ENCODE data around the gene METTL2B. TPM values are rescaled to one million over a fixed set of nuclear protein-coding genes. Genes with fewer than 3 reads are reported as not detected.

Gene METTL2B
- total and polyA plus RNA-seq, 2 of the 8 experiments (the other 6 are each of a cell fraction or from before 2014, with no cell fraction given) = 14.6 to 43.5 TPM

DNA sequence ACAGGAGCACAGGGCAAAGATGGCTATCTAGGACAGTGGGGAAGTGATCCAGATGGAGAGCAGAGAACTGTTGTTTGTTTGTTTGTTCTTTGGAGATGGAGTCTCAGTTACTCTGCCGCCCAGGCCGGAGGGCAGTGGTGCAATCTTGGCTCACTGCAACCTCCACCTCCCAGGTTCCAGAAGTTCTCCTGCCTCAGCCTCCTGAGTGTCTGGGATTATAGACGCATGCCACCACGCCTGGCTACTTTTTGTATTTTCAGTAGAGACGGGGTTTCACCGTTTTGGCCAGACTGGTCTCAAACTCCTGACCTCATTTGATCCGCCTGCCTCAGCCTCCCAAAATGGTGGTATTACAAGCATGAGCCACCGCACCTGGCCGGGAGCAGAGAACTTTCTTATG is 20.9 kb downstream of the METTL2B start (continued):
- TF ChIP-seq, protein P1, sequence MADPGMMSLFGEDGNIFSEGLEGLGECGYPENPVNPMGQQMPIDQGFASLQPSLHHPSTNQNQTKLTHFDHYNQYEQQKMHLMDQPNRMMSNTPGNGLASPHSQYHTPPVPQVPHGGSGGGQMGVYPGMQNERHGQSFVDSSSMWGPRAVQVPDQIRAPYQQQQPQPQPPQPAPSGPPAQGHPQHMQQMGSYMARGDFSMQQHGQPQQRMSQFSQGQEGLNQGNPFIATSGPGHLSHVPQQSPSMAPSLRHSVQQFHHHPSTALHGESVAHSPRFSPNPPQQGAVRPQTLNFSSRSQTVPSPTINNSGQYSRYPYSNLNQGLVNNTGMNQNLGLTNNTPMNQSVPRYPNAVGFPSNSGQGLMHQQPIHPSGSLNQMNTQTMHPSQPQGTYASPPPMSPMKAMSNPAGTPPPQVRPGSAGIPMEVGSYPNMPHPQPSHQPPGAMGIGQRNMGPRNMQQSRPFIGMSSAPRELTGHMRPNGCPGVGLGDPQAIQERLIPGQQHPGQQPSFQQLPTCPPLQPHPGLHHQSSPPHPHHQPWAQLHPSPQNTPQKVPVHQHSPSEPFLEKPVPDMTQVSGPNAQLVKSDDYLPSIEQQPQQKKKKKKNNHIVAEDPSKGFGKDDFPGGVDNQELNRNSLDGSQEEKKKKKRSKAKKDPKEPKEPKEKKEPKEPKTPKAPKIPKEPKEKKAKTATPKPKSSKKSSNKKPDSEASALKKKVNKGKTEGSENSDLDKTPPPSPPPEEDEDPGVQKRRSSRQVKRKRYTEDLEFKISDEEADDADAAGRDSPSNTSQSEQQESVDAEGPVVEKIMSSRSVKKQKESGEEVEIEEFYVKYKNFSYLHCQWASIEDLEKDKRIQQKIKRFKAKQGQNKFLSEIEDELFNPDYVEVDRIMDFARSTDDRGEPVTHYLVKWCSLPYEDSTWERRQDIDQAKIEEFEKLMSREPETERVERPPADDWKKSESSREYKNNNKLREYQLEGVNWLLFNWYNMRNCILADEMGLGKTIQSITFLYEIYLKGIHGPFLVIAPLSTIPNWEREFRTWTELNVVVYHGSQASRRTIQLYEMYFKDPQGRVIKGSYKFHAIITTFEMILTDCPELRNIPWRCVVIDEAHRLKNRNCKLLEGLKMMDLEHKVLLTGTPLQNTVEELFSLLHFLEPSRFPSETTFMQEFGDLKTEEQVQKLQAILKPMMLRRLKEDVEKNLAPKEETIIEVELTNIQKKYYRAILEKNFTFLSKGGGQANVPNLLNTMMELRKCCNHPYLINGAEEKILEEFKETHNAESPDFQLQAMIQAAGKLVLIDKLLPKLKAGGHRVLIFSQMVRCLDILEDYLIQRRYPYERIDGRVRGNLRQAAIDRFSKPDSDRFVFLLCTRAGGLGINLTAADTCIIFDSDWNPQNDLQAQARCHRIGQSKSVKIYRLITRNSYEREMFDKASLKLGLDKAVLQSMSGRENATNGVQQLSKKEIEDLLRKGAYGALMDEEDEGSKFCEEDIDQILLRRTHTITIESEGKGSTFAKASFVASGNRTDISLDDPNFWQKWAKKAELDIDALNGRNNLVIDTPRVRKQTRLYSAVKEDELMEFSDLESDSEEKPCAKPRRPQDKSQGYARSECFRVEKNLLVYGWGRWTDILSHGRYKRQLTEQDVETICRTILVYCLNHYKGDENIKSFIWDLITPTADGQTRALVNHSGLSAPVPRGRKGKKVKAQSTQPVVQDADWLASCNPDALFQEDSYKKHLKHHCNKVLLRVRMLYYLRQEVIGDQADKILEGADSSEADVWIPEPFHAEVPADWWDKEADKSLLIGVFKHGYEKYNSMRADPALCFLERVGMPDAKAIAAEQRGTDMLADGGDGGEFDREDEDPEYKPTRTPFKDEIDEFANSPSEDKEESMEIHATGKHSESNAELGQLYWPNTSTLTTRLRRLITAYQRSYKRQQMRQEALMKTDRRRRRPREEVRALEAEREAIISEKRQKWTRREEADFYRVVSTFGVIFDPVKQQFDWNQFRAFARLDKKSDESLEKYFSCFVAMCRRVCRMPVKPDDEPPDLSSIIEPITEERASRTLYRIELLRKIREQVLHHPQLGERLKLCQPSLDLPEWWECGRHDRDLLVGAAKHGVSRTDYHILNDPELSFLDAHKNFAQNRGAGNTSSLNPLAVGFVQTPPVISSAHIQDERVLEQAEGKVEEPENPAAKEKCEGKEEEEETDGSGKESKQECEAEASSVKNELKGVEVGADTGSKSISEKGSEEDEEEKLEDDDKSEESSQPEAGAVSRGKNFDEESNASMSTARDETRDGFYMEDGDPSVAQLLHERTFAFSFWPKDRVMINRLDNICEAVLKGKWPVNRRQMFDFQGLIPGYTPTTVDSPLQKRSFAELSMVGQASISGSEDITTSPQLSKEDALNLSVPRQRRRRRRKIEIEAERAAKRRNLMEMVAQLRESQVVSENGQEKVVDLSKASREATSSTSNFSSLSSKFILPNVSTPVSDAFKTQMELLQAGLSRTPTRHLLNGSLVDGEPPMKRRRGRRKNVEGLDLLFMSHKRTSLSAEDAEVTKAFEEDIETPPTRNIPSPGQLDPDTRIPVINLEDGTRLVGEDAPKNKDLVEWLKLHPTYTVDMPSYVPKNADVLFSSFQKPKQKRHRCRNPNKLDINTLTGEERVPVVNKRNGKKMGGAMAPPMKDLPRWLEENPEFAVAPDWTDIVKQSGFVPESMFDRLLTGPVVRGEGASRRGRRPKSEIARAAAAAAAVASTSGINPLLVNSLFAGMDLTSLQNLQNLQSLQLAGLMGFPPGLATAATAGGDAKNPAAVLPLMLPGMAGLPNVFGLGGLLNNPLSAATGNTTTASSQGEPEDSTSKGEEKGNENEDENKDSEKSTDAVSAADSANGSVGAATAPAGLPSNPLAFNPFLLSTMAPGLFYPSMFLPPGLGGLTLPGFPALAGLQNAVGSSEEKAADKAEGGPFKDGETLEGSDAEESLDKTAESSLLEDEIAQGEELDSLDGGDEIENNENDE (IDR thresholded peaks at IDR 0.05; ENCODE audit: insufficient replicate concordance, low read length) = no peak
- no peak for TF ChIP-seq CTBP2 (IDR thresholded peaks at IDR 0.05; ENCODE audit: borderline replicate concordance, insufficient read depth, insufficient read length, low read length)
- no peak for TF ChIP-seq SIX5 (IDR thresholded peaks at IDR 0.05; ENCODE audit: low read depth, low read length)
- TF ChIP-seq RBBP5 (IDR thresholded peaks at IDR 0.05; ENCODE audit: borderline replicate concordance, low read depth, low read length) = no peak
- TF ChIP-seq TBP (IDR thresholded peaks at IDR 0.05; ENCODE audit: low read depth, low read length) = no peak
